ENCODE measurements around the gene ECI1.

DNA sequence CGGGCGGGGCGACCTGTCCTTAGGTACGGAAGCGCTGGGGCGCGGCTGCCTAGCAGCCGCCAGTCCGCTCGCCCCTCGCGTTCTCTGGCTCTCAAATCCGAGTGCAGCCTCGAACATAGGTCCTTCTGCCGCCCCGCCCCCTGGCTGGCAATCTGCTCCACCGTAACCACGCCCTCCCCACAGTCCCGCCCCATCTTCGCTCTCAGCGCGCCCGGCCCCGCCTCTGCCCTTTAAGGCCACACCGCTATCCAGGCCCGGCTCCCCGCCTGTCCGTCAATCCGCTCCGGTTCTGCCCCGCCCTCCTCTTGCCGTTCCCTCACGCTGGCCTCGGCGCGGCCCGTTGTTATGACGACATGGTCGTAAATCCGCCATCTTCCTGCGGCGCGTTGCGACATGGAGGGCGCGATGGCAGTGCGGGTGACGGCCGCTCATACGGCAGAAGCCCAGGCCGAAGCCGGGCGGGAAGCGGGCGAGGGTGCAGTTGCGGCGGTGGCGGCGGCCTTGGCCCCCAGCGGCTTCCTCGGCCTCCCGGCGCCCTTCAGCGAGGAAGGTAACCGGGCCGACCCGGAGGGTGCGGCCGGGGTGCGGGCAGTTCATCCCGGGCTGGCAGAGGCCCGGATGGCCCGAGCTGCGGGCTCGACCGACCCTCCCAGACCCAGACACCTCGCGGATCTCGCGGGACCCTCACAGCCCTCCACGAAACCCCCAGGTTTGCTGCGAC lies 28.0 kb downstream of the ECI1 start, which contains the start of gene E4F1:
- TF ChIP-seq, protein P1, sequence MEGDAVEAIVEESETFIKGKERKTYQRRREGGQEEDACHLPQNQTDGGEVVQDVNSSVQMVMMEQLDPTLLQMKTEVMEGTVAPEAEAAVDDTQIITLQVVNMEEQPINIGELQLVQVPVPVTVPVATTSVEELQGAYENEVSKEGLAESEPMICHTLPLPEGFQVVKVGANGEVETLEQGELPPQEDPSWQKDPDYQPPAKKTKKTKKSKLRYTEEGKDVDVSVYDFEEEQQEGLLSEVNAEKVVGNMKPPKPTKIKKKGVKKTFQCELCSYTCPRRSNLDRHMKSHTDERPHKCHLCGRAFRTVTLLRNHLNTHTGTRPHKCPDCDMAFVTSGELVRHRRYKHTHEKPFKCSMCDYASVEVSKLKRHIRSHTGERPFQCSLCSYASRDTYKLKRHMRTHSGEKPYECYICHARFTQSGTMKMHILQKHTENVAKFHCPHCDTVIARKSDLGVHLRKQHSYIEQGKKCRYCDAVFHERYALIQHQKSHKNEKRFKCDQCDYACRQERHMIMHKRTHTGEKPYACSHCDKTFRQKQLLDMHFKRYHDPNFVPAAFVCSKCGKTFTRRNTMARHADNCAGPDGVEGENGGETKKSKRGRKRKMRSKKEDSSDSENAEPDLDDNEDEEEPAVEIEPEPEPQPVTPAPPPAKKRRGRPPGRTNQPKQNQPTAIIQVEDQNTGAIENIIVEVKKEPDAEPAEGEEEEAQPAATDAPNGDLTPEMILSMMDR (conservative IDR thresholded peaks at IDR 0.05 in 1 of 2, IDR thresholded peaks at IDR 0.05 in 1 of 2; ENCODE audit: extremely low read depth in 1 of 2, insufficient read depth in 1 of 2, low read depth in 1 of 2, low read length in 2 of 2) = no peak
- TF ChIP-seq EZH2 (IDR thresholded peaks at IDR 0.05; ENCODE audit: borderline replicate concordance, low read length) = no peak
